Measurements from ENCODE around the gene LRRC8D.

The LRRC8D gene

DNA sequence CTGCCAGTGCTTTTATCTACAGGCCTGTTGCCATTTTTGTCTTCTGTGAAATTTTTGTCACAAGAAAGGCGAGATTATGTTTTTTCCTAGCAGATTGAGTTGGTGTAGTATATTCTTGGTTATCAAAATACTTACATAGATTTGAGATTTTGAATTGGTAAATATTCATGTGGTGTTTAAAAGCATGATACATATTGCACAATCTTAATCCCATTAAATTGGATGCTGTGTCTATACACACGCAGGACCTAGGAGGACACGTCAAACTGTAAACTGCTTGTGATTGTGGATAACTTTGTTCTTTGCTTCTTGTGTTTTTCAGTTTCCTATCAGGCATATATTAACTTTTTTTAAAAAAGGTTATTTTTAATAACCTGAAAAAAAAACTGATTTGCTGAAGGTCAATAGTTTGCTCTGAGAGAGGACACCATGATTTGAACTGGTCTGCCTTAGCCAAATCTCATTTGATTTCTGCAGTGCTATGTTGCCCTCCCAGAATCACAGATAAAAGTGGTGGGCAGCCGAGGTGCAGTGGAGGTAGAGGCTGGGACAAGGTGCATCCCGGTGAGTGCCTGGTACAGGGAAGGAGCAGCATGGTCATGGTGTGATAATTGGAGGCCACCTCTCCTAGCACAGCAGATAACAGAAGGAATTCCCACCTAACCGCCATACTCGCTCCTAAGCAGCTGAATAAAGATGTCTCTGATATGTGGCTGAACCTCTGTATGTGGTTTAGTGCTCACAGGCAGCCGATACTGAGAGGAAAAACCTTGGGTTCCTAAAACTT, 76.7 kb downstream of the LRRC8D start:
- DNase-seq, result no peak

GRCh38 chr1:89898150-89898549, 77.3 kb downstream of the LRRC8D start:
- DNase-seq, result no peak

DNA sequence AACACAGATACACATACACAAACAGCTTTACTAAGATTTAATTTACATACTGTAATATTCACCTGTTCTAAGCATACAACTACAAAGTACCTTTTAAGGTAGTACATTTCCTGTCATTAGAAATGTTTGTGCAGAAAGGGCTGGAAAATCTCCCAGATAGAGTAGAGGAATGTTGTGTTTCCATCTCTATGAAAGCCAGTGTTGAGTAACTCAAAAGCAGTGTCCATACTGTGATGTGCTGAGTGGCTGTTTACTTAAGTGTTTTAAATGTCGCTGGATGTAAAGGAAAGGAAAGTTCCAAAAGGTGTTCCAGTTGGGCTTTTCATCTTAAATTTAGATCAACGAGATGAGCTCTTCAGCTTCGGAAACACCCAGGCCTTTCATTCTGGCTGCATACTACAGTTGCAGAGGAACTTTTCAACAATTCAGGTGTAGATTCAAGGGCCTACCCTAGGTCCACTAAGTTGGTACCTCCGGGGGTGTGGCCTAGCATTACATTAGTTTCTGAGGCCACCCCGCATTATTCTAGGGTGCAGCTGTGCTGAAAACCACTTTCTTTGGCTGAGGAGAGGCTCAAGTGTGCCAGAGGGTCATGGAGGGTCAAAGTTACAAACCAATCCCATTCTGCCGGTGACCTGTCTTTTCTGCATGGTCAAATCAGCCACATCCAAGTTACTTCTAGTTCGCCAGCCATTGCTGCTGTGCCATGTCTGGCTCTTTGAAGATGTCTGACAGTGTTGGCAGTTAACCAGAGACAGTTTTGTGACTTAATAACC, 78.1 kb downstream of the LRRC8D start:
- DNase-seq, result no peak

DNA sequence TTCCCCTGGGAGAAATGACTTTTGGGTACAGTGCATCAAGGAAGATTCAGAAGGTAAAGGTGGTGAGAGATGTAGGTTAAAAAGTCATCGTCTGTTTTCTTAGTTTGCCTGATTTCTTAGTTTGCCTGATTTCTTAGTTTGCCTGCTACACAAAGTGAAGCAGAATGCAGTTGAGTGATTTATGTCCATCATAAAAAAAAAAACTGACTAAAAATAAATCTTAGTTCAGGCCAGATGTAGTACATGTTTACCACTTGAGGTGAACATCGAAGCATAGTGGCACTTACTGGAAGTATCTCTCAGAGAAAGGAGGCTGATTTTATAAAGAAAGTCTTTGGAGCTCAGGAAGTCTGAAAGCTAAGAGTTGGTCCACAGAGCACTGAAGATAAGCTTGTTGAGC, 79.5 kb downstream of the LRRC8D start:
- DNase-seq, result no peak

- DNase-seq, result no peak
These were observed 80.2 kb downstream of the LRRC8D start for GRCh38 chr1:89900791-89901708.

- no peak for DNase-seq
These were observed 81.3 kb downstream of the LRRC8D start for GRCh38 chr1:89901957-89902669.

- DNase-seq, result no peak
These were observed 82.7 kb downstream of the LRRC8D start for GRCh38 chr1:89903550-89903949.

GRCh38 chr1:89904219-89904980, 83.6 kb downstream of the LRRC8D start:
- no peak for DNase-seq

GRCh38 chr1:89905395-89906058, 84.7 kb downstream of the LRRC8D start:
- no peak for DNase-seq

- no peak for DNase-seq
These were observed 85.3 kb downstream of the LRRC8D start for GRCh38 chr1:89906088-89906487.

DNA sequence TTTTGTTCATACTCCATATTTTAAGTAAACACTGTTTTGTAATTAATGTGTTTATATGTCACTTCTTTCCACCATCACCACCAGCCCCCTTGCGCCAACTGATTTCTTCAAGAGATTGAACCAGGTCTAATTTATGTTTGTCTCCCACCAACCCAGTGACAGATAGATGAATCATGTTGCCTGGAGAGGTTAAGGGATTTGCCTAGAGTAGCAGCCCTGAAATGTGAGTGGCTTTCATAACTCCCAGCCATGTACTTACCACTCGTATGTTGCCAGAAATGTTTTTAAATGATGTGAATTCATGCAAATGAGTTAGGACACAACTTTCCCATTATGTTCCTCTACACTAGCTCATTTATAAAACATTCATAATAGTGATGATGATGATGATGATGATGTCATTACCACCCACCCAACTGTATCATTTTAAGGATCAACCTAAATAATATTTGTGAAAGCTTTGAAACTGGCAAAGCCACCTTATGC, 86.9 kb downstream of the LRRC8D start:
- no peak for DNase-seq

DNA sequence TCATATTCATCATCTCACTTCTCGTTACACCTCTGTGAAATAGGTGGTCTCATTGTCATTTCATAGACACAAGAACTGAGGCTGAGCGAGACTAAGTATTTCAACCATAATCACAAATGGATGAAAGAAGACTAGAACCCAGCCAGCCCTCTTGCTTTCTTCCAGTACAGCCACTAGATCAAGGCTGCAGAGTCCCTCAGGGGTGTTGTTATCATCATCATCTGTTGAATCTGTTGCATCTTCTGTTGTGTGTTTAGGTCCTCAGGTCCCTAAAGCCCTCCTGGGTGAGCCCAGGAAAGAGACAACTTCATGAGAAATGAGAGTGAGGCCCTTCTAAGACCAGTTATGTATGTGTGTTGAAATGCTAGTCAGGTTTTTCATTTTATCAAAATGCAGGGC, 87.4 kb downstream of the LRRC8D start:
- DNase-seq, result no peak

GRCh38 chr1:89908672-89909436, 88.0 kb downstream of the LRRC8D start:
- DNase-seq, result no peak

DNA sequence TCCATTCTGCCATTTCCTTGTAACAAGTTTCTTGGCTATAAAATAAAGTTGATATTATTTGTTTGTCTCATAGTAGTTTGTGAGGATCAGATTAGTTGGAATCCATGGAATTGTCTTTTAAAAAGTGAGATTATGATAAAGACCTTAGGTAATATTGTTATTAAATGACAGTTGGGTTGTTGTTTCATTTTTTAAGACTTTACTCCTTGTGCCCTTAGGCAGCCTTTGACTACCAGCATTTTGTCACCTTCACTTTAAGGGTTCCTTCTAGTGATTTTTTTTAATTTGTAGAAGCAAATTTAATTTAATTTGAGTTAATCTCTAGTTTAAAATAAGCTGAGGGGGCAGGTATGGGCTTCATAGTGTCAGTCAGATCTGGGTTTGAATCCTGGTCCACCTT, 89.4 kb downstream of the LRRC8D start:
- DNase-seq, result no peak

- DNase-seq, result no peak
These were observed 89.9 kb downstream of the LRRC8D start for GRCh38 chr1:89910780-89911179.

GRCh38 chr1:89911191-89911991, 90.6 kb downstream of the LRRC8D start:
- DNase-seq, result no peak

GRCh38 chr1:89912073-89912472, 91.2 kb downstream of the LRRC8D start:
- DNase-seq, result no peak

GRCh38 chr1:89913353-89914095, 92.7 kb downstream of the LRRC8D start:
- DNase-seq, result no peak

- DNase-seq, result no peak
These were observed 96.5 kb downstream of the LRRC8D start for GRCh38 chr1:89917353-89917752.
